Activated CD8-positive, alpha-beta memory T cell treated with anti-CD3 and anti-CD28 coated beads, Interleukin-2, amount 50 U/mL, for 1 hour (primary cell): ENCODE data around the gene MPG.

Source experiments
- DNase-seq: peaks from one replicate; pipeline ENCODE4 v3.0.0-alpha.2; 2020; ENCODE audit errors: extremely low read depth

Gene MPG

DNA sequence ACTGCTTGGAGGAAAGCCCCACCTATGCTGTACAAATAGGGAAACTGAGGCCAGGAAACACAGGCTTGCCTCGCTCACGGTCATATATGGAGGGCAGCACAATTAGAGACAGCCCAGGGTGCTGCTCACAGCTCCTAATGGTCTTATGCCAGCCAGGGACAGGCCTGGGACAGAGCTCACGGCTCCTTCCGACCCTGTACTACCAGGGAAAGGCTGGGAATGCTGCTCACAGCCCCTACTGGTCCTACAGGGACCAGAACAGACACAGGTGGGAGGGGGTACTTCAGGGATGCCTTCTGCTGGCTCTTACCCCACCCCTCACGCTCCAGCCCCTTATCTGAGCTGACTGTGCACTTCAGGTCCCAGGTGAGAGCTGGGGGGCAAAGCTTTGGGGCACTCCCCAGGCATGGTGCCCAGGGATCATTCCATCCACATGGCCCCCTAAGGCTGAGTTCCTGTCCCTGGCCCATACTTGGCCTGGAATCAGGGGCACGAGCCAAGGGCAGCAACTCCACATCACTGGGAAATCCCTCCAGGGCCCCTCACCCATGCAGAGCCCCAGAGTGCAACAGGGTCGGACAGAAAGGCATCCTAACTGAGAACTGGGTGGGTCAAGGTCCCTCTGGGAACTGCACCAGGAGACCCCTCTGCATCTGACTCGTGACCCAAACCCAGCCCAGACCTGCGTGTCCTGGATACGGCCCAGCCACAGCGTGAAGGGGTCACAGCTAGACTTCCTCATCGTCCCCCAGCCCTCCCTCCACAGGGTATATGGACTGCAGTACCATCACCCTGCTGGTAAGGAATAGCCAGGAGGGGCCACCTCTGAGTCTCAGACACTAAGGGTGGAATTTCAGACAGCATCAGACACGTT lies 11.5 kb upstream of the MPG start:
- DNase-seq = no peak

DNA sequence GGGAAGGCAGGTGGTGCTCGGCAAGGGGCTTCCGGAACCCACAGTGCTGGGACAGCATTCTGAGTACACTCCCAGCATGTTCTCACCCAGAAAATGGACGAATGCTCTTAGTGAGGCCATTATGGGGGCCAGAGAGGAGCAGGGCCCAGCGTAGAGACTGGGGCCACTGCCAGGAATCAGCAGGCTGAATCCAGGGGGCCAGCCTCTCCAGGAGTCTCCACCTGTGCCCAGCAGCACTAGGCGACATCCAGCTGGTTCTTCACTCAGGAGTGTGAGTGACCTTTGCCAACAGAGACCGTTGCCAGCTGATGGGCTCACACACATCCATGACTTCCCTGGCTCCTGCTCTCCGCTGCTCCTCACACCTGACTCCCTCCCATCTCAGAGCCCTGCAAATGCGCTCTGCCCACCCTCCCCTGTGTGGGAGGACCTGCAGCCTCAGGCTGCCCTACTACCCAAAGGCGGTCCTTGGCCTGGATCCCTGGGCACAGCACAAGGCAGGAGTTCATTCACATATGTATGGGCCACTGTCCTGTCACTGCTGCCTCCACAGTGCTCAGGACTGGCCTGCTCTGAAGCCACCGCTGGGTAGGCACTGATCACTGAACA lies 10.7 kb upstream of the MPG start:
- DNase-seq = no peak

DNA sequence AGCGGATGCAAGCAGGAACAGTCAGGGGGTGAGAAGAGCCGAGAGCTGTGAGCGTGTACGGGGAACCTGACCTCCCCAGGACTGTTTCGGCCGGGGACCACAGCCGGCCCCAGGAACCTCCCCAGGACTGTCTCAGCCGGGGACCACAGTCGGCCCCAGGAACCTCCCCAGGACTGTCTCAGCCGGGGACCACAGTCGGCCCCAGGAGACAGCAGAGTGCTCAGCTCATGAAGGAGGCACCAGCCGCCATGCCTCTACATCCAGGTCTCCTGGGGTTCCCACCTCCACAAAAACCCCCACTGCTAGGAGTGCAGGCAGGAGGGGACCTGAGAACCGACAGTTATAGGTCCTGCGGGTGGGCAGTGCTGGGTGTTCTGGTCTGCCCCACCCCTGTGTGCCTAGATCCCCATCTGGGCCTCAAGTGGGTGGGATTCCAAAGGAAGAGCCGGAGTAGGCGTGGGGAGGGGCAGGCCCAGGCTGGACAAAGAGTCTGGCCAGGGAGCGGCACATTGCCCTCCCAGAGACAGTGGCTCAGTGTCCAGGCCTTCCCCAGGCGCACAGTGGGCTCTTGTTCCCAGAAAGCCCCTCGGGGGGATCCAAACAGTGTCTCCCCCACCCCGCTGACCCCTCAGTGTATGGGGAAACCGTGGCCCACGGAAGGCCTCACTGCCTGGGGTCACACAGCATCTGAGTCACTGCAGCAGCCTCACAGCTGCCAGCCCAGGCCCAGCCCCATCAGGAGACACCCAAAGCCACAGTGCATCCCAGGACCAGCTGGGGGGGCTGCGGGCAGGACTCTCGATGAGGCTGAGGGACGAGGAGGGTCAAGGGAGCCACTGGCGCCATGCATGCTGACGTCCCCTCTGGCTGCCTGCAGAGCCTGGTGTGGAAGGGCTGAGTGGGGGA lies 9.9 kb upstream of the MPG start:
- DNase-seq = no peak

DNA sequence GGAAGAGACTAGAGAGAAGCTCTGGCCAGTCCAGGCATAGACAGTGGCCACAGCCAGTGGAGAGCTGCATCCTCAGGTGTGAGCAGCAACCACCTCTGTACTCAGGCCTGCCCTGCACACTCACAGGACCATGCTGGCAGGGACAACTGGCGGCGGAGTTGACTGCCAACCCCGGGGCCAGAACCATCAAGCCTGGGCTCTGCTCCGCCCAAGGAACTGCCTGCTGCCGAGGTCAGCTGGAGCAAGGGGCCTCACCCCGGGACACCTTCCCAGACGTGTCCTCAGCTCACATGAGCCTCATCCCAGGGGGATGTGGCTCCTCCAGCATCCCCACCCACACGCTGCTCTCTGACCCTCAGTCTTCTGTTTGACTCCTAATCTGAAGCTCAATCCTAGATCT lies 8.8 kb upstream of the MPG start:
- DNase-seq = no peak

DNA sequence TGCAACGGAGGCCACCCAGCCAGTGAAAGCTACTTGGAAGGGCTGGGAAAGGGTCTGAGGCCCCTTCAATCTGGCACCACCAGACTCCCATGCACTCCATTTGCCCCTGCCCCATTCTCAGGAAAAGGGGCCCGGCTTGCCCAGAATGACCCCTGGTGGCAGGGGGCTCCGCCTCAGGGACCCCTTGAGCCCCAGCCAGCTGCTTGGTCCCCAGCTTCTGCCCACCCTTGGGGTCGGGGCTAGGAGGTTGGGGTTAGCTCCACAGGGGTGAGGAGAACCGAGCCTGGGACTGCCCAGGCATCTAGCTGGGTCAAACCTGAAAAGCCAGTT lies 6.8 kb upstream of the MPG start:
- DNase-seq = no peak

DNA sequence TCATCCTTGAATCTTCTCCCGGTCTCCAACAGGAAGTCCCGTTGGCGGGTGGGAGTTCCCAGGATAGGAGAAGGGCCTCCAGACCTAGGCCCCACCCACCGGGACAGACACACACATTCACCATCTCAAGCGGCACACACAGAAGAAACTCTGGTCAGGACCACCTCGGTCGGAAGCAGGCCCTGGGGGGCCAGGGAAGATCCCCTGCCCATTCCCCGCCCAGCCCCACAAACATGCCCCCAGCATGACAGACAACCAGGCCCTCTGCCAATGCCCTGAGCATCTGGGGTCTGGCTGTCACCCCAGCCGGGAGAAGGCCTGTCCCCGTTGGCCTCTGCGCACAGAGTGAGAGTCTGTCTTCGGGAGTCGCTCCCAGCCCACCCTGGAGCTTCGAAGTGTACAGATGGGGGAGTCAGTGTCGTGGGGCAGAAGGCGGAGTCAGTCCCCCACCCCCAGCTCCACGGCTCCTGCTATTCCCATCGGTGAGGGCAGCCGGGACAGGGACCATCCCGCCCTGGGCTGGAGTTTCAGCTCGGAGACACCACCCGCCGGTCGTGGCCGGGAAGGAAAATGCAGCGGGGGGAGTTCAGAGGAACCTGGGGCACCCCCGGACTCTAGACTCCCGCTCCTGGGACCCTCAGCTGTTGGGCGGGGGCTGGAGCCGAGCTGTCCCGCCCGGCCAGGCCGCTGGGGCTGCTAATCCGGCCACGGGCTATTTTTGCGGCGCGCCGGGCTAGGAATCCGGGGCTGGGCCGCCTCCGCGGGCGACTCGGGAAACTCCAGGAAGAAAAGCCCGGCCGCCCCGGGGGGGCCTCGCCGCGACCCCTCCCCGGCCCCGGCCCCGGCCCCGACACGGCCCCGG lies 6.3 kb upstream of the MPG start:
- no peak for DNase-seq

DNA sequence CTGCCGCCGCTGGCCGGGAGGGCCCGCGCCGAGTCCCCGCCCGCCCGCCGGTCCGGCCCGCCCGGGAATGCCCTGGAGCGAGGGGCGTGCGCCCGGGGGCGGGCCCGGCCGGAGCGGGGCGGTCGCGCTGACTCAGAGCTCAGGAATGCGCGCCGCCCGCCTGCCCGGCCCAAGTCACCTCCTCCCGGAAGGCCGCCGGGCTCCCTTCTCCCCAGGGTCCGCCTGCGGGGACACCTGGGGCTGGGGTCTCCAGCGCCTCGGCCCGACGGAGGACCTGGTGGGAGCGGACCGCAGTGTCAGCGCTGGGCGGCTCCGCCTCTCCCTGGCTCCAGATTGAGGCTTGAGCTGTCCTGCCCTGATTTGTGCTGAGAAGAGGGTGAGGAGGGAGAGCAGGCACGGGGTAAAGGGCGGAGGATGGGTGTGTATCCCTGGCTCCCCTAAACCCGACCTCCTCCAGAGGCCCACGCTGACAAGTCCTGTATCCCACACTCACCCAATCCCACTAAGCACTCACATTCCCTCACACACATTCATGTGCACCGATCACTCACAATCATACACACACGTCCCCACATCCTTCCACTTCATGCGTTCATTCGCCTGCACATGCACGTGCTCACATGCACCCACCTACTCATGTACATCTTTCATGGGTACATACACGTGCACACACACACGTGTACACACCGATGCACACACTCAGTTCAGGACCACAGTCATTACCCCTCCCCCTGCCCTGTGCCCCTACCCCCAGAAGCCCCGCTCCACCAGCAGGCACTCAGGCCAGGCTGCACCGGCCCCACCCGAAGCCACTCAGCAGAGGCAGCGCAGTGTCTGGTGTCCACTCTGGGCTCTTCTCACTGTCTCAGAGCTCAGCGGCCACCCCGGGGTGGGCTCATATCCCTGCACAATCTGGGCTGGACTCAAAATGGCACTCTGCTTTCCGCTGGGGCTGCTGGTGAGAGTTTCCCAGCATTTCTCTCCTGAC lies 5.2 kb upstream of the MPG start, which contains the start of gene RHBDF1:
Gene RHBDF1 (minus strand): TSS at position 71 of the 988 bp plus-strand sequence. CDS start 7,616 bp downstream, outside the sequence.
- no peak for DNase-seq

DNA sequence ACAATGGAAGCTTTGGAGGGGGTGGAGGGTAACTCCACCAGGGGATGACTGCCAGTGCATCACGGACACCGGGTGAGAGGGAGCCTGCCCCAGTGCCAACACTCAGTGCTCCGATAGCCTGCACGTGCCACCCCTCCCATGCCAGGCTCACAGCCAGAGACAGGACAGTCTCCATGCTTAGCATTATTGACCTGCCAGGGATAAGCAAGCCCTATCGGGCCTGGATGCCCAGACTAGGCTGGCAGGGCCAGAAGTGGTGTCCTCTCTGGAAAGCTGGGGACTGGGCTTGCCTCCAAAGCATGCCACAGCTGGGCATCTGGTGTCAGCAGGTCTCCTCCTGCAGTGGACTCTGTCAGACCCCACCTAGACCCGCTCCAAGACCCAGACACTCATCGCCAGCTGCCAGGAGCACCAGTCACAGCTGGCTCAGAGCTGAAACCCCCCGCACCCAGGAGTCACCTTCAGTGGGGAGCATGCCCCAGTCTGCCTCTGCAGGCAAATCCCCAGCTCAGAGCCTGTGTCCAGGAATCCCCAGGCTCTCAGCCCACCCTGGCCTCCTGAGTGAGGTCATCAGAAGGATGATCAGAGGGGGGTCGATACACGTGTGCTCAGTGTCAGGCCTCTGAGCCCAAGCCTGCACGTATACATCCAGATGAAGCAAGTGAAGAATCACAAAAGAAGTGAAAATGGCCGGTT lies 3.8 kb upstream of the MPG start:
- no peak for DNase-seq

DNA sequence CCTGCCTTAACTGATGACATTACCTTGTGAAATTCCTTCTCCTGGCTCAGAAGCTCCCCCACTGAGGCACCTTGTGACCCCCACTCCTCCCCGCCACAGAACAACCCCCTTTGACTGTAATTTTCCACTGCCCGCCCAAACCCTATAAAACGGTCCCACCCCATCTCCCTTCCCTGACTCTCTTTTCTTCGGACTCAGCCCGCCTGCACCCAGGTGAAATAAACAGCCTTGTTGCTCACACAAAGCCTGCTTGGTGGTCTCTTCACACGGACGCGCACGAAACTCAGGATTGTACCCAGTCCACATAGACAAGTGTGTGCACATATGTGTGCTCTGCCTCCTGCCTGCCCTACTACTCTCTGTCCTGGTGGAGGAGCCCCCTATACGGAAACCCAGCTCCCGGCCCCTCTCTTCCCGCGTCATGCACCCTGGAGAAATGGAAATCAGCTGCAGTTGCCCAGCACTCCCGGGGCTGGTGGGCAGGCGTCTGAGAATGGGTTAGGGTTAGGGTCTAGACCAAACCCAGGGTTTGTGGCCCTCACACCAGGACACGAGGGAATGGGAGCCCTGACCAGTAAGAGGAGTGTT lies 3.2 kb upstream of the MPG start:
- DNase-seq = no peak

DNA sequence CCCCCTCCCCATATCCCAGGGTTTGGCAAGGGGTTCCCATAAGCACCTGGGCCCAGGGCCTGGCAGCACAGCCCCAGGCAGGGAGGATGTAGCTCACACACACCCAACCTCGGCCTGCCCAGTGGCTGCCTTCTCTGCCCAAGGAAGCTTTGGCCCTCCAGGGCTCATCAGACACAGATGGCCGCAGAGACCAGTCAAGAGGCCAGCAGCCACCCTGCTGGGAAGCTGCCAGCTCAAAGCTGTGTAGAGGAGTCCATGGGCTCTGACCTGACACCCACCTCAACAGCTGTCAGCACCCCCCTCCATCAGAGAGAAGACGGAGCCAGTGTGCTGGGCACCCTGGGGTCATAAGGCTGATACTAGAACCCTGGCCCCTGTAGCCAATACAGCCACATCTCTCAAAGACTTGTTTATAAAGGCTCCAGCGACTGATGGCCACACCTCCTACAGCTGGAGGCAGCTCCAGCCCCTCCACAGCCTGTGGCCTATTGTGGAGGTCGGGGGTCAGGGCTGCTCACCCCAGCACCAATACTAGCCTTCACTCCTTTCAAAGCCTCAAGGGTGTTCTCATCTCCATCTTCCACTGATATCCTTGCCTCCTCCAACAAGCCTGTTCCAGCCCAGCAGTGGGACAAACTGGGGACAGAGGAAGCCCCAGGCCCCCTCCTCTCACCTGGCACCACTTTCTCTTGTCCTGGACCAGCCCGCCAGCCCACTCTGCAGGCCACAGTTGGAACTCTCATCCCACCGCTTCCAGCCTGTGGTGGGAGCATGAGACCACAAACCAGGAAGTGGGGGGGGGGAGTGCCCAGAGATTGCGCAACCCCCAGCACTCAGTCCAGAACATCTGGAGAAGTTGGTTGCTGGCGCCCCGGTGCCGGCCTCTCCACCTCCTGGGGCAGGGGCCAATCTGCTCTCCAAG lies 2.2 kb upstream of the MPG start:
- DNase-seq = no peak

DNA sequence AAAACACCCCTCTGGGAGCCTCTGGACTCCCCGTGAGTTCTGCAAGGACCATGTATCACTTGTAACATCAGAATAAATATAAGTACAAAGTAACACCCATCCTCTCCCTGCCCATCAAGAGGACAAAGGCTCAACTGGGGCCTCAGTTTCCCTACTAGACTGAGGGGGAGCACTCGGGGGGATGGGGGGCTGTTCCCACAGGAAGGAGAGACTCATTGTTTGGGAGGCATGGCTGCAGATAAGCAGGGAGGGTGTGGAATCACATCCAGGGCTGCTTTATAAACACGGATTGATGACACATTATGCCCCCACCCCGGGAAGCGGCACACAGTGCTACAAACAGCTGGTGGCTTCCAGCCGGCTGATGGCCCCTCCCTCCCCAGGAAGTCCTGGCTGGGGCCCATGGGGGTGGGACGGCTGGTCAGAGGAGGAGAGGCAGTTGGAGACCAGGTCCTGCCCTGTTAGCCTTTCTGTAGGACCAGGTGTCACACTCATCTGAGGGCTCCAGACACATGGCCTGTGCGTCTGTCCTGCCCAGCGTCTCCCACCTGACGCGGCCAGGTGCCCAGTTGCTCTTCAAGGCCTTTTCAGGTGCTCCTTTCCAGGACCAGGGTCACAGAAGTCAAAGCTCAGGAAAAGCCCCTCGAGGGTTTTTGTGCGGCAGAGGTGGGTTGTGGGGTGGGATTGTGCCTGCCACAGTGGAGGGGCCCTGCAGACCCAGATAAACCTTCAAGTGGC lies 1.3 kb upstream of the MPG start:
- no peak for DNase-seq

DNA sequence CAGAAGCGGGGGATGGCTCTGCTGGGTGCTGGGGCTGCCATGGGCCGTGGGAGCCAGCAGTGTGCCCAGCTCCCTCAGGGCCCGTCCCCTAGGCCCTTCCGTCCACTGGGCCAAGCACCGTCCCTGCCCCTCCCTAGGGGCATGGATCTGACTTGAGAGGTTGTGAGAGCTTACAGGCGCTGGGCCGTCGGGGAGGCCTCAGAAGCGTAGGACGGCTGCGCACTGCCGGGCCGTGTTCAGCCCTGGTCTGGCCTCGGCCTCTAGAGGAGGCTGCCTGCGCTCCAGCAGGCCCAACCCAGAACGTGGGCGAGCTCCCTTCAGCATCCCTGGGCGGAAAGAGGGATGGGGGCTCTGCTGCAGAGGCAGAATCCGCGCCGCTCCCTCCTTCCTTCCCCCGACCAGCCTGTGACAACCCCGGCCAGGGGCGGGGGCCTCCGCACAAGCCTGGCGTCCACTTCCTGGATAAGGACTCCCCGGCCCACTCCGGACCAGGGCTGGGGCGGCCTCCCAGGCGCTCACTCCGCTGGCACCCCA lies 685 bp upstream of the MPG start:
- DNase-seq = no peak

DNA sequence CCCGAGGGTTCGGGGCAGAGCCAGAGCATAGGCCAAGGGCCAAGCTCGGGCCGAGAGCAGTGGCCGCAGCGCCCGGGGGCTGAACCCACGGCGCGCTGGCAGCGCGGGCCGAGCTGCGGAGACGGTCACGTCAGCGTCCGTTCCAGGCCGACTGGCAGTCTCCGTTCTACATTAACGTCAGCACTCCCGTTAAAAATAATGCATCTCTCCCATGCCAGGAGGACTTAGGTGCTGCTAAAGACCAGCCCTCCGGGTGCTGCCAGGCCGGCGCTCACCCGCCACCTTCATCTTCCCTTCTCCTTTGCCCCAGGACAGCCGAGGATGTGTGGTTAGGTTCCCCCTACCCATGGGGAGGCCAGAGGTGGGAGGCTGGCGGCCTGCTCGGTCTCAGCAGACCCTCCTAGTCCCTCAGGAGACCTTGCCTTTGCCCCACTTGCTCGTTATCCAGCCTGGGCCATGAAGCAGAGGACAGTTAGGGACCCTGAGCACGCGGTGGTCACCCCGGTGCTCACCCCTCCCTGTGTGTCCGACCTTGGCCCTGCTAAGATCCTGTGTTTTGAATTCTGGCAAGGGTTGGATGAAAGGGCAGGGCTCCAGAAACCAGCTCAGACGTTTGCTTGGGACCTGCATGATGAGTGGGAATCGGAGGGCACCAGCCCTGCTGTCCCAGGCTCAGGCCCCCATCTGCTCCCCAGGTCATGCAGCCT lies 572 bp downstream of the MPG start:
- no peak for DNase-seq

DNA sequence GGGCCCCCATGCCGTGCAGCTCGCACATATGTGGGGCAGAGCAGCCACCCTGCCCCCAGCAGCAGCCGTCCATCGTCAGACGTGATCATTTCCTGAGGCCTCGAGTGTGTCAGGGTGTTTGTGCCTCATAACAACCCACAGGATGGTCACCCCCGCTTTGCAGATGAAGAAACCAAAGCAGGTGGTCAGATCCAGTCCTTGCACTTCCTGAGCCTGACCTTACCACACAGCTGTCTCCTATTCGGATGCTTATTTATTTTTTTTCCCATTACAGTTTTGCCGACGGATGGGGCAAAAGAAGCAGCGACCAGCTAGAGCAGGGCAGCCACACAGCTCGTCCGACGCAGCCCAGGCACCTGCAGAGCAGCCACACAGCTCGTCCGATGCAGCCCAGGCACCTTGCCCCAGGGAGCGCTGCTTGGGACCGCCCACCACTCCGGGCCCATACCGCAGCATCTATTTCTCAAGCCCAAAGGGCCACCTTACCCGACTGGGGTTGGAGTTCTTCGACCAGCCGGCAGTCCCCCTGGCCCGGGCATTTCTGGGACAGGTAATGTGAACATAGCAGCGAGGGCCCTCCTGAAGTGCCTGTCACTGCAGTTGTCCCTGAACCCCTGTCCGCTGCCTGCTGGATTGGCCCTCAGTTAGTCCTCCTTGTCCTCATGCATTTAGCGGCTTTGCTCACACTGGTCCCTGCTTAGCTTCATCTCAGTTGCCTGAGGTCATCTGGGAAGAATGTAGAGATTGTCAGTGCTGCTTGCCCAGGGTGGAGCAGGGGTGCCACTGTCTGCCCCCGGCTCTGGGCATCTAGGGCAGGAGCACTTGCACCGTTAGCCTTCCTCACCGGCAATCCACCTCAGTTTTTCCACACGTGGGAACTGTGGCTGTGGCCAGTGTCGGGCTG lies 1.4 kb downstream of the MPG start:
- DNase-seq = no peak

DNA sequence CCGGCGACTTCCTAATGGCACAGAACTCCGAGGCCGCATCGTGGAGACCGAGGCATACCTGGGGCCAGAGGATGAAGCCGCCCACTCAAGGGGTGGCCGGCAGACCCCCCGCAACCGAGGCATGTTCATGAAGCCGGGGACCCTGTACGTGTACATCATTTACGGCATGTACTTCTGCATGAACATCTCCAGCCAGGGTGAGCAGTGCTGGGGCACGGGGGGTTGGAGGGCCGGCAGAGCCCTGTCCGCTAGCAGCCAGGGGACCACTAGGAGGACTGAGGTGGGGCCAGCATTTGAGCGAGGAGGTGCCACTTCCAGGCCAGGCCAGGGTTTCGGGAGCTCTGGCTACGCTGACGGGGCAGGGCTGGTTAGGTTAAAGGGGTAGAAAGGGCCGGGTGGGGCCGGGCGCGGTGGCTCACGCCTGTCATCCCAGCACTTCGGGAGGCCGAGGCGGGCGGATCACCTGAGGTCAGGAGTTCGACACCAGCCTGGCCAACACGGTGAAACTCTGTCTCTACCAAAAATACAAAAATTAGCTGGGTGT lies 5.1 kb downstream of the MPG start:
- DNase-seq = no peak
